Upper lobe of right lung (tissue), 1 donor: ENCODE measurements around the gene PACS1. TPM values are rescaled to one million over a fixed set of nuclear protein-coding genes. Genes with fewer than 3 reads are reported as not detected.

ENCODE experiments used
- ATAC-seq: fragments of 200-7000 bp; cut with Tn5 transposase; one replicate; pipeline ENCODE4 v1.9.1; 2020; ENCODE audit warnings: mild to moderate bottlenecking, moderate library complexity
- DNase-seq: peaks from one replicate; pipeline ENCODE4 v3.0.0-alpha.2; 2020
- H3K27ac ChIP-seq: fragments of 200-600 bp; one replicate; pipeline ENCODE4 v1.8.0; 2022
- H3K27me3 ChIP-seq: fragments of 200-600 bp; one replicate; pipeline ENCODE4 v1.8.0; 2022; ENCODE audit warnings: mild to moderate bottlenecking
- H3K36me3 ChIP-seq: fragments of 200-600 bp; one replicate; pipeline ENCODE4 v1.8.0; 2022
- H3K4me1 ChIP-seq: fragments of 200-600 bp; one replicate; pipeline ENCODE4 v1.8.0; 2022
- H3K4me3 ChIP-seq: fragments of 200-600 bp; one replicate; pipeline ENCODE4 v1.8.0; 2022; ENCODE audit warnings: mild to moderate bottlenecking
- H3K9me3 ChIP-seq: fragments of 200-600 bp; one replicate; pipeline ENCODE4 v1.8.0; 2022
- CTCF ChIP-seq: fragments of 200-600 bp; IDR thresholded peaks from one replicate; pipeline ENCODE4 v1.8.0; 2022; ENCODE audit warnings: antibody characterized with exemption
- intact Hi-C: fragments of 100-400 bp; cut with DNase I; formaldehyde crosslinking; loops from one replicate; pipeline ENCODE4 v1.11.0; 2022
- total RNA-seq: library from RNA; stranded (reverse); fragmentation: NEBNext Ultra II Directional; extraction: Animal tissue kit (Norgen Biotek cat#: 25700); gene quantifications from one replicate; pipeline ENCODE4 v1.2.1, GENCODE V29; 2021
- donor health status: DM: no; HTN: yes; CAD: no; lungs with severe emphysema.

Gene PACS1
- total RNA-seq, 1 donor from 2014 or later, result 55.9 TPM

GRCh38 chr11:66183494-66184048 lies 113.5 kb downstream of the PACS1 start:
- no peak overlapping the region for H3K4me3 ChIP-seq
- no peaks in the 10 kb centered on the region for H3K36me3 ChIP-seq
- intact Hi-C loops, result no loop called here
- H3K27ac ChIP-seq, result no peak overlapping the region
- H3K27me3 ChIP-seq, result no peaks in the 10 kb centered on the region
- no peaks in the 10 kb centered on the region for H3K4me1 ChIP-seq
- H3K9me3 ChIP-seq, result no peaks in the 10 kb centered on the region
- TF ChIP-seq CTCF, result no peak
- no peak for DNase-seq
- ATAC-seq, result no peak

- ATAC-seq (no peak), DNase-seq (no peak)
- TF ChIP-seq CTCF, result no peak
- Histone ChIP-seq H3K4me3 (no peak overlapping the region), H3K36me3 (no peaks in the 10 kb centered on the region), H3K4me1 (no peaks in the 10 kb centered on the region), H3K27me3 (no peaks in the 10 kb centered on the region), H3K9me3 (no peaks in the 10 kb centered on the region), H3K27ac (no peak overlapping the region)
- intact Hi-C loops, result no loop called here
Measured at GRCh38 chr11:66184728-66185127, 114.7 kb downstream of the PACS1 start.

- TF ChIP-seq CTCF, result no peak
- no peak for ATAC-seq
- Histone ChIP-seq H3K27me3 (no peaks in the 10 kb centered on the region), H3K4me3 (no peak overlapping the region), H3K9me3 (no peaks in the 10 kb centered on the region), H3K36me3 (no peaks in the 10 kb centered on the region), H3K27ac (no peak overlapping the region), H3K4me1 (no peaks in the 10 kb centered on the region)
- no peak for DNase-seq
- intact Hi-C loops, result no loop called here
Measured at GRCh38 chr11:66186470-66186869, 116.4 kb downstream of the PACS1 start.

GRCh38 chr11:66187453-66187852 lies 117.4 kb downstream of the PACS1 start:
- Histone ChIP-seq H3K4me3 (no peak overlapping the region), H3K27ac (no peak overlapping the region), H3K36me3 (no peaks in the 10 kb centered on the region), H3K27me3 (no peaks in the 10 kb centered on the region), H3K9me3 (no peaks in the 10 kb centered on the region), H3K4me1 (no peaks in the 10 kb centered on the region)
- no peak for TF ChIP-seq CTCF
- ATAC-seq (no peak), DNase-seq (no peak)
- intact Hi-C loops, result no loop called here

GRCh38 chr11:66188580-66188979 lies 118.5 kb downstream of the PACS1 start:
- intact Hi-C loops, result no loop called here
- no peaks in the 10 kb centered on the region for H3K9me3 ChIP-seq
- ATAC-seq (no peak), DNase-seq (no peak)
- no peak overlapping the region for H3K27ac ChIP-seq
- no peaks in the 10 kb centered on the region for H3K27me3 ChIP-seq
- H3K4me3 ChIP-seq, result no peak overlapping the region
- no peak for TF ChIP-seq CTCF
- peaks cover 3% of the 10 kb centered on the region for H3K36me3 ChIP-seq
- no peaks in the 10 kb centered on the region for H3K4me1 ChIP-seq
